Left hindlimb (tissue), 1 donor: Measurements from ENCODE around the gene ITGAL.
A peak's percentile ranks its signal among the peaks of the same experiment; 100 is the strongest.
"Not testable (repeated sequence)": the region's sequence is repeated elsewhere in the genome, so short reads cannot be mapped to it uniquely, and the experiment has no call there.

Experiments
- DNase-seq: peaks from one replicate; pipeline ENCODE4 v3.0.0-alpha.2; 2018

The ITGAL gene

DNA sequence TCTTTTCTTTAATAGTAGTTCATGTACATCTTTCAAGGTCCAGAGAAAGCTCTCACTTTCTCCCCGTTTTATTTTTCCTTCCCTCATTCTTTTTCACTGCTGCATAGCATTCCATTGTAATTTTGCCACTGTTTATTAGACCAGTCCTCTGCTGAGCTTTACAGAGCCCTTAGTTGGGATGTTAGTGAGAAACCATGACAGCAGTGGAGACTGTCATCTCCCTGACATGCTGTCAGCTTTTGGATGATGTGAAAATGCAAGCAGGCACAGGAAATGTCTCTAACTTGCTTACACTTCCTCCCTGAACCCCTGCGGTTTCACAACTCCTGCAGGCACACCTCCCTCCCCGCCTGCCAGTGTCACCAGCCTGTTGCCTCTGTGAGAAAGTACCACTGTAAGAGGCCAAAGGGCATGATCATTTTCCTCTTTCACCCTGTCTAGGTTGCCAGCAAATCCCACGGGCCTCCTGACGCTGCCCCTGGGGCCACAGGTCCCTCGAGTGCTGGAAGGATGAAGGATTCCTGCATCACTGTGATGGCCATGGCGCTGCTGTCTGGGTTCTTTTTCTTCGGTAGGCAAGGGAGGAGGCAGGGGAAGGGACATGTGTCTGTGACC lies at the start of gene ITGAL:
ITGAL (plus strand) TSS at position 415 of the 615 bp plus-strand sequence; CDS start at position 511, 96 bp downstream.
- DNase-seq, result no peak

- DNase-seq, result no peak
Measured at GRCh38 chr16:30428055-30428454, 44.5 kb upstream of the ITGAL start.

GRCh38 chr16:30429418-30429677 lies 43.2 kb upstream of the ITGAL start:
- no peak for DNase-seq

DNA sequence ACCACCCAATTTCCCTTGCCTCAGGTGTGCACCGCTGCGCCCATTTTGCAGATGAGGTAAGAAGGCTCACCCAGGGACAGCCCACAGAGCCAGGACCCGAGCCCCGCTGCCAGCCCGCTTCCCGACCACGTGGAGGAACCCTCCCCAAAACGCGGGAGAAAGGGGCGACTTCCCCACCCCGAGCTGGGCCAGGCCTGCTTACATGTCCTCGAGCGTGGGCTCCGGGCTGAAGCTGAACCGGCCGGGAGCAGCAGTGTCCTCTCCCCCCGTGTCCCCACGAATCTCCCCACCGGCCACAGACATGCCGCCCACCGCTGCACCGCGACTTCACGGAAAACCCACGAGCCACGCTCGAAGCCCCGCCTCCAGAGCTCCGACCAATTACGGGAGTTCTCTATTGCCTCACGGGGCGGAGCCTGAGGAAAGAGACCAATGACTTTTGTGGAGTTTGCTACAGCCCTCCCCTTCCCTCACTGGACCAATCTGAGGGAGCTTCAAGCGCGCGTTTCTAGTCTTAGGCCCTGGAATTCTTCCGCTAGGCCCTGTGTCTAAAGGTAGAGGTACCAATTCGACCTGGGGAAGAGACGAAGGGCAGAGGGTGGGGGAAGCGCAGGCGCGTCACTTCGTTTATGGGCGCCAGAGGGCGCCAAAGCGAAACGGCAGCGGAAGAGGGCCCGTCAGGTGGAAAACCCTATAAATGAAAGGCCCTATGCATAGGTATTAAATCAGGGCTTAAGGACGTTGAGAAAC lies 42.7 kb upstream of the ITGAL start, which contains the start of gene DCTPP1:
DCTPP1 (minus strand) TSS at position 353 of the 750 bp plus-strand sequence; CDS start at position 303, 50 bp downstream.
- peak; percentile 95 for DNase-seq

GRCh38 chr16:30430428-30430970 lies 42.0 kb upstream of the ITGAL start:
- no peak for DNase-seq

DNA sequence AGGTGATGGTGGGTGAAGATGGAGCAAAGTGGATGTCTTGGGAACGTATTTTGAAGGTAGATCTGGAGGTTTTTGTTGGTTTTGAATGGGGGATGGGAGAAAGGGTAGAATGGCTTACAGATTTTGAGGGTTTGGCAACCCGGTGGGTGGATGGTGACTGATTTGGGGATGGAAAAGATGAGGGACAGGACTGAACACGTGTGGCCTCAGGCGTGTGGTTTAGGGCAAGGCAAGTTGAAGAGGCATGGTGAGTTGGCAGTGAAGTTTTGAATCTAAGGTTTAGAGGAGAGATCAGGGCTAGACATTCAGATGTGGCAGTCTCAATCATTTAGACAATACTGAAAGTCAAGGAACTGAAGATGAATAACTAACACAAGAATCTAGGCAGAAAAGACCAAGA lies 37.7 kb upstream of the ITGAL start:
- no peak for DNase-seq

- no peak for DNase-seq
Measured at GRCh38 chr16:30437511-30438046, 35.0 kb upstream of the ITGAL start.

GRCh38 chr16:30438835-30439234 lies 33.7 kb upstream of the ITGAL start:
- no peak for DNase-seq

GRCh38 chr16:30439720-30440348 lies 32.7 kb upstream of the ITGAL start:
- no peak for DNase-seq

DNA sequence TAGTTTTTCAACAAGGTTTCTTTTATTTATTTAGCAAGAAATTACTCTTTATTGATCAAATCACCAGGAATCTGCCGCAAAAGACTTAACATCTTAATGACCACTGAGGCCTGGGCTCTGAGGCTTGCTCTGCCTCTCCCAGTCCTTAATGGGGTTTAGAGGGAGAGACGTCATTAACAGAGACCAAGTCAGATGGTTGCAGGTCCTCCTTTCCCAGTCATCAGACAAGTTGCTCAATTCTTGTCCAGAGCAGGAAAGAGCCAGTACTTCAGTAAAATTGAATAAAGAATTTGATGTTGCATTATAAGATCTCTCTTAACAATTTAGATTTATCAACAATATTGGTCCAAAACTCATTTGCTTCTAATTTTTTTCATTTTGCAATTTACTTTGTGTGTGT lies 28.9 kb upstream of the ITGAL start:
- no peak for DNase-seq

GRCh38 chr16:30444231-30445148 lies 28.1 kb upstream of the ITGAL start:
- no peak for DNase-seq

- DNase-seq, result no peak
Measured at GRCh38 chr16:30445149-30445407, 27.5 kb upstream of the ITGAL start.

- peak; percentile 95 for DNase-seq
Measured at GRCh38 chr16:30445408-30446202, 26.9 kb upstream of the ITGAL start, which contains the start of gene SEPHS2. Gene SEPHS2 (minus strand): TSS chr16:30445874. CDS start chr16:30445727, 147 bp downstream.

DNA sequence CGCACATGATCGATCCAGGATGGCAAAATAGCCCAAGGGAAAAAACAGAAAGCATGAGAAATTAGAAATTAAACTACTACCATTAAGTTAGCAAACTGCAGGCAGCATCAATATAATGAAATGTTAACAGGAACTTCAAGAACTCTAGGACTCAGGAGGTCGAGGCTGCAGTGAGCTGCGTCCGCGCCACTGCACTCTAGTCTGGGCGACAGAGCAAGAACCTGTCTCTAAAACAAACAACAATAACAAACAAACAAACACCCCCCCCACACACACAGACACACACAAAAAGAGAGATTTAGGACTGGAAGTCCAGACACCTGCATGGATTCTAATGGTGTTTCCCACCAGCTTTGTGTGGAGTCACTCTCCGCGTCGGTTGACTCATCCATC lies 26.3 kb upstream of the ITGAL start:
- no peak for DNase-seq

DNA sequence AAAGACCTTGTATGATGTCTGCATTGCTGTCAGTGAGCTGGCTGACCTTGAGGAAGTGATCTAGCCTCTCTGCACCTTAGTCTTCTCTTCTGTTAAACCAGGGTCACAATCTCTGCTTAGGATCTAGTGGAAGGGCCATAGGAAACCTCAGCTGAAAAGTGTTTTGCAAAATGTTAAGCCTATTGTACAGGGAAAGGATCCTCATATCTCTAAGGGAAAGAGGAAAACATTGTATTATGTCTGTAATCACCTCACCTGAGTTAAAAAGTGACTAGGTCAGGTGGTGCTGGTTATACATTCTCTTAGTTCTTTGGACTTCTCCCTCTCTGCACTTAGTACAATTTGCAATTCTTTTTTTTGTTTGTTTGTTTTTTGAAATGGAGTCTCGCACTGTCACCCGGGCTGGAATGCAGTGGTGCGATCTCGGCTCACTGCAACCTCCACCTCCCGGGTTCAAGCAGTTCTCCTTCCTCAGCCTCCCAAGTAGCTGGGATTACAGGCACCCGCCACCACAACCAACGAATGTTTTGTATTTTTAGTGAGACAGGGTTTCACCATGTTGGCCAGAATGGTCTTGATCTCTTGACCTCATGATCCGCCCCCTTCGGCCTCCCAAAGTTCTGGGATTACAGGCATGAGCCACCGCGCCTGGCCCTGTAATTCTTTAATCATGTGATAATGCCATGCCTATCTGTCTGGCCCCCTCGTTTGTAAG lies 24.9 kb upstream of the ITGAL start:
- DNase-seq, result no peak

DNA sequence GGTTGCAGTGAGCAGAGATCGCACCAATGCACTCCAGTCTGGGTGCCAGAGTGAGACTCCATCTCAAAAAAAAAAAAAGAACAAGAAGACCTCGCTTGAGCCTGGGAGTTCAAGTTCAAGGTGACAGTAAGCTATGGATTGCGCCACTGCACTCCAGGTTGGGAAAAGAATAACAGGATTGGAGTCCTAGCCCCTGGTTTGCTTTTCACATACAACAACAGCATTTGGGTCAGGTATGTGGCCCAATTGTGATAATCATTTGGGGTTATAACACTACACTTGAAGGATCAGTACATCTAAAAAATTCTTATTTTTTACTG lies 23.5 kb upstream of the ITGAL start:
- DNase-seq, result no peak

DNA sequence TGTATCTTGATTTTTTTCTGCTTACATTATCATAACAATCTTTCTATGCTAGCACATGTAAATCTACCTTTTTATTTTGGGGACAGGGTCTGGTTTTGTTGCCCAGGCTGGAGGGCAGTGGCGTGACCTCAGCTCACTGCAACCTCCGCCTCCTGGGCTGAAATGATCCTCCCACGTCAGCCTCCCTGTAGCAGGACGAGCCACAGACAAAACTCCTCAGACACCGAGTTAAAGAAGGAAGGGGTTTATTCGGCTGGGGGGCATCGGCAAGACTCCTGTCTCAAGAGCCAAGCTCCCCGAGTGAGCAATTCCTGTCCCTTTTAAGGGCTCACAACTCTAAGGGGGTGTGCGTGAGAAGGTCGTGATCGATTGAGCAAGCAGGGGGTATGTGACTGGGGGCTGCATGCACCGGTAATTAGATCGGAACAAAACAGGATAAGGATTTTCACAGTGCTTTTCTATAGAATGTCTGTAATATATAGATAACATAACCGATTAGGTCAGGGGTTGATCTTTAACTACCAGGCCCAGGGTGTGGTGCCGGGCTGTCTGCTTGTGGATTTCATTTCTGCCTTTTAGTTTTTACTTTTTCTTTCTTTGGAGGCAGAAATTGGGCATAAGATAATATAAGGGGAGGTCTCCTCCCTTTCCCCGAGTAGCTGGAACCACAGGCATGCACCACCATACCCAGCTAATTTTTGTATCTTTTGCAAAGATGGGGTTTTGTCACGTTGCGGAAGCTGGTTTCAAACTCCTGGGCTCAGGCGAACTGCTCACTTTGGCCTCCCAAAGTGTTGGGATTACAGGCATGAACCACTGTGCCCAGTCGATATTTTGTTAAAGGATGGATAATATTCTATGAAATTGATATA lies 19.6 kb upstream of the ITGAL start:
- DNase-seq, result not testable (repeated sequence)

DNA sequence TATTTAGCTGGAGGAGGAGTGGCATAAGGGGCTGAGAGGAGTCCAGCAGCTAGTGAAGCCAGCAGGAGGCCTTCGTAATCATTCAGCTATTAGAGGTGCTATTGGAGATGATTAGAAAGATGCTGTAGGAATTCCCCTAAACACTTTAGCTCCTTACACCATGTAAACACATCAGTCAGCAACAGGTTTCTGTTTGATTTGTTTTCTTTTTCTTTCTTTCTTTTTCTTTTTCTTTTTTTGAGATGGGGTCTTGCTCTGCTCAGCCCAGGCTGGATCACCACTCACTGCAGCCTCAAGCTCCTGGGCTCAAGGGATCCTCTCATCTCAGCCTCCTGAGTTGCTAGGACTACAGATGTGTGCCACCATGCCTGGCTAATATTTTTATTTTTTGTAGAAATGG lies 16.2 kb upstream of the ITGAL start:
- no peak for DNase-seq

DNA sequence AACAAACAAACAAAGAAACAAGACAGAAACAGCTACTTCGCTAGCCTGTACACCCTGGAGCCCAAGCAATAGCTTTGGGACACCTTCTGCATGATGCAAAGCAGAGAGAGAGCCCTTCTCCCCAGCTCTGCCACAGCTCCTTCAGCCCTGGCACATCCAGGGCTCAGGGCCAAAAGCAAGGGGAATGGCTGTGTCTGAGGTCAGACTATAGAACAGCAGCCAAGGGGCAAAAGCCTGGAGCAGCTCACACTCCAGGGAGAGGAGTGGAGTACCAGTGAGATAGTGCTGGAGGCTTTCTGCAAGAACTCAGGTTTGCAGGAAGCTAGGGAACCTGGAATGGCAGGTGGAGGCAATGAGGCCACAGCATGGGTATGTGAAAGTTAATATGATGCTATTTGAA lies 15.3 kb upstream of the ITGAL start:
- DNase-seq, result no peak
